H1 (cell line): ENCODE results near the gene KCNE4. TPM values are rescaled to one million over a fixed set of nuclear protein-coding genes. Genes with fewer than 3 reads are reported as not detected.

Source experiments
- CTCF ChIA-PET: fragments of 300-600 bp; sonication (Branson Sonifier 250); formaldehyde crosslinking; loops from one replicate; lab custom pipeline; 2021; ENCODE audit not compliant: partially characterized antibody; lab: Charles Lee
- POLR2A ChIA-PET: fragments of 300-600 bp; sonication (Branson Sonifier 250); formaldehyde crosslinking; loops from one replicate; lab custom pipeline; 2021; ENCODE audit warnings: inconsistent platforms; ENCODE audit not compliant: partially characterized antibody; lab: Charles Lee
- DNase-seq, 2 experiments: peaks; one replicate each; pipeline versions ENCODE4 v3.0.0 to v3.0.0-alpha.2; 2010 to 2022; ENCODE audit warnings: low spot score in 2 of 2, low read depth in 1 of 2, mixed read lengths in 1 of 2
- FAIRE-seq: peaks from 2 replicates; lab custom pipeline; 2011; peaks lifted over from hg19 to GRCh38; lab: Jason Lieb, UNC
- H2AFZ ChIP-seq: 2 replicates; pipeline ENCODE4 v1.8.1; 2012; ENCODE audit warnings: low read length, inconsistent platforms
- H2AK5ac ChIP-seq: 2 replicates; pipeline ENCODE4 v1.6.1; 2013; ENCODE audit warnings: low read depth, low read length
- H2BK120ac ChIP-seq: replicated peaks from 2 replicates; pipeline ENCODE3; 2013; ENCODE audit warnings: low read depth, low read length, inconsistent platforms
- H2BK12ac ChIP-seq: 2 replicates; pipeline ENCODE4 v1.6.1; 2013; ENCODE audit warnings: low read depth, low read length
- H2BK15ac ChIP-seq: 2 replicates; pipeline ENCODE4 v1.6.1; 2013; ENCODE audit warnings: low read length
- H2BK20ac ChIP-seq: 2 replicates; pipeline ENCODE4 v1.6.1; 2013; ENCODE audit warnings: low read length
- H2BK5ac ChIP-seq: 2 replicates; pipeline ENCODE4 v1.6.1; 2013; ENCODE audit warnings: low read depth, low read length
- H3K14ac ChIP-seq: 2 replicates; pipeline ENCODE4 v1.6.1; 2013; ENCODE audit warnings: inconsistent platforms; ENCODE audit not compliant: insufficient read length
- H3K18ac ChIP-seq: 2 replicates; pipeline ENCODE4 v1.6.1; 2013; ENCODE audit warnings: low read length; ENCODE audit errors: extremely low read depth
- H3K23ac ChIP-seq: 2 replicates; pipeline ENCODE4 v1.6.1; 2013; ENCODE audit warnings: inconsistent platforms; ENCODE audit not compliant: insufficient read length
- H3K23me2 ChIP-seq: 2 replicates; pipeline ENCODE4 v1.6.1; 2013; ENCODE audit warnings: low read depth, low read length
- H3K27ac ChIP-seq: 2 replicates; pipeline ENCODE4 v1.6.1; 2011; ENCODE audit warnings: low read depth, low read length, inconsistent platforms
- H3K27me3 ChIP-seq, 4 experiments: replicated peaks in 1 of 4; 1 replicate in 1 of 4; 2 replicates in 3 of 4; pipeline versions ENCODE4 v1.6.1 to v1.8.1; 2011 to 2013; ENCODE audit warnings: low read length in 3 of 4, mild to moderate bottlenecking in 3 of 4, inconsistent platforms in 2 of 4, mixed read lengths in 2 of 4, moderate library complexity in 1 of 4; ENCODE audit not compliant: control insufficient read depth in 3 of 4, insufficient read depth in 3 of 4; ENCODE audit errors: extremely low read depth in 1 of 4
- H3K36me3 ChIP-seq, 4 experiments: 2 replicates each; pipeline versions ENCODE4 v1.6.1 to v1.8.1; 2011 to 2013; ENCODE audit warnings: mild to moderate bottlenecking in 4 of 4, low read length in 3 of 4, moderate library complexity in 2 of 4, control low read depth in 1 of 4, inconsistent platforms in 1 of 4; ENCODE audit not compliant: insufficient read depth in 4 of 4, control insufficient read depth in 2 of 4
- H3K4ac ChIP-seq: replicated peaks from 2 replicates; pipeline ENCODE3; 2013; ENCODE audit warnings: low read length, low read depth, mixed read lengths, inconsistent platforms; ENCODE audit not compliant: insufficient read length
- H3K4me1 ChIP-seq, 4 experiments: replicated peaks in 1 of 4; 1 replicate in 1 of 4; 2 replicates in 3 of 4; pipeline versions ENCODE4 v1.6.1 to v1.8.1; 2011 to 2013; ENCODE audit warnings: low read length in 3 of 4, inconsistent platforms in 2 of 4, mixed read lengths in 1 of 4; ENCODE audit not compliant: insufficient read depth in 4 of 4, control insufficient read depth in 3 of 4
- H3K4me2 ChIP-seq, 2 experiments: 2 replicates each; pipeline versions ENCODE4 v1.6.1 to v1.8.1; 2011 to 2013; ENCODE audit warnings: low read depth in 2 of 2, low read length in 2 of 2, control low read depth in 1 of 2, inconsistent platforms in 1 of 2, mild to moderate bottlenecking in 1 of 2; ENCODE audit not compliant: insufficient read depth in 1 of 2
- H3K4me3 ChIP-seq, 4 experiments: fragments of 200-600, 300-600 bp in 1 of 4; sonication (generic), shearing (Covaris generic), sonication (Bioruptor Twin) in 1 of 4; 2 replicates each; pipeline versions ENCODE4 v1.5.1 to v1.8.1; 2011 to 2016; ENCODE audit warnings: low read length in 4 of 4, low read depth in 3 of 4, control low read depth in 2 of 4, inconsistent platforms in 2 of 4, mild to moderate bottlenecking in 2 of 4, mixed read lengths in 1 of 4, moderate library complexity in 1 of 4; ENCODE audit not compliant: insufficient read depth in 2 of 4; ENCODE audit errors: extremely low read depth in 1 of 4
- H3K56ac ChIP-seq: replicated peaks from 2 replicates; pipeline ENCODE3; 2013; ENCODE audit warnings: low read depth, mild to moderate bottlenecking, mixed read lengths, low read length, inconsistent platforms; ENCODE audit not compliant: insufficient read length
- H3K79me1 ChIP-seq: 2 replicates; pipeline ENCODE4 v1.6.1; 2013; ENCODE audit warnings: low read depth, low read length, control low read depth
- H3K79me2 ChIP-seq, 2 experiments: 2 replicates each; pipeline versions ENCODE4 v1.6.1 to v1.8.1; 2012 to 2013; ENCODE audit warnings: low read length in 2 of 2, mild to moderate bottlenecking in 2 of 2, inconsistent platforms in 1 of 2; ENCODE audit not compliant: insufficient read depth in 2 of 2, control insufficient read depth in 1 of 2
- H3K9ac ChIP-seq, 4 experiments: replicated peaks in 1 of 4; 1 replicate in 1 of 4; 2 replicates in 3 of 4; pipeline versions ENCODE4 v1.6.1 to v1.8.1; 2011 to 2013; ENCODE audit warnings: low read depth in 3 of 4, low read length in 3 of 4, control low read depth in 2 of 4, mild to moderate bottlenecking in 2 of 4, moderate library complexity in 2 of 4, inconsistent platforms in 1 of 4; ENCODE audit errors: extremely low read depth in 1 of 4
- H3K9me3 ChIP-seq, 2 experiments: 2 replicates each; pipeline versions ENCODE4 v1.6.1 to v1.8.1; 2012 to 2013; ENCODE audit warnings: mild to moderate bottlenecking in 2 of 2, moderate library complexity in 2 of 2, control low read depth in 1 of 2, inconsistent platforms in 1 of 2, low read depth in 1 of 2, low read length in 1 of 2, mixed read lengths in 1 of 2; ENCODE audit not compliant: insufficient read depth in 2 of 2
- H4K20me1 ChIP-seq, 2 experiments: replicated peaks in 1 of 2; 2 replicates each; pipeline versions ENCODE3 to v1.8.1; 2011 to 2013; ENCODE audit warnings: inconsistent platforms in 2 of 2, low read length in 2 of 2, mild to moderate bottlenecking in 1 of 2; ENCODE audit not compliant: insufficient read depth in 2 of 2, control insufficient read depth in 1 of 2
- H4K5ac ChIP-seq: 2 replicates; pipeline ENCODE4 v1.6.1; 2013; ENCODE audit warnings: low read length, low read depth, mixed read lengths, inconsistent platforms; ENCODE audit not compliant: insufficient read length
- H4K8ac ChIP-seq: 2 replicates; pipeline ENCODE4 v1.8.0; 2013; ENCODE audit warnings: mild to moderate bottlenecking, moderate library complexity, low read length, inconsistent platforms; ENCODE audit not compliant: insufficient read depth; ENCODE audit errors: extremely low read depth
- H4K91ac ChIP-seq: replicated peaks from 2 replicates; pipeline ENCODE3; 2013; ENCODE audit warnings: low read length, mixed read lengths, inconsistent platforms; ENCODE audit not compliant: insufficient read length
- EZH2 ChIP-seq: fragments of 200-600 bp; sonication (generic); IDR thresholded peaks from 2 replicates; pipeline ENCODE4 v1.7.1; 2012; ENCODE audit warnings: low read depth, mild to moderate bottlenecking, moderate library complexity, low read length, inconsistent platforms; ENCODE audit not compliant: severe bottlenecking
- KDM1A ChIP-seq: fragments of 200-600, 300-600 bp; sonication (generic); IDR thresholded peaks from 2 replicates; pipeline ENCODE4 v1.7.1; 2016; ENCODE audit warnings: mild to moderate bottlenecking, low read length, borderline replicate concordance
- SP4 ChIP-seq: IDR thresholded peaks from 2 replicates; pipeline ENCODE4 v1.6.1; 2012; ENCODE audit warnings: low read length, inconsistent platforms
- SUZ12 ChIP-seq: fragments of 200-600 bp; sonication (generic); IDR thresholded peaks from 2 replicates; pipeline ENCODE4 v1.6.1; 2012; ENCODE audit warnings: mild to moderate bottlenecking, inconsistent platforms, low read length, moderate library complexity, mixed read lengths
- WGBS, 2 experiments: shearing (Covaris generic) in 1 of 2; methylation state at CpG; one replicate each; pipeline versions ENCODE4 v1.1.6 to v1.1.7; 2013 to 2015; ENCODE audit warnings: low lambda C conversion rate in 2 of 2, mixed read lengths in 2 of 2, inconsistent platforms in 1 of 2, low coverage in 1 of 2, missing lambda C conversion rate in 1 of 2; ENCODE audit not compliant: insufficient replicate concordance in 2 of 2, insufficient coverage in 1 of 2, insufficient read length in 1 of 2; ENCODE audit errors: extremely low coverage in 1 of 2, missing lambda C conversion rate in 1 of 2; 5-methylcytosine and 5-hydroxymethylcytosine counted together
- polyA plus RNA-seq, 7 experiments: library from polyadenylated mRNA; depleted of rRNA in 3 of 7; stranded (reverse) in 5 of 7; unstranded in 2 of 7; fragments of >200 nt in 5 of 7; fragments of 200-250 nt in 2 of 7; gene quantifications; 1 replicate in 5 of 7; 2 replicates in 1 of 7; 4 replicates in 1 of 7; pipeline versions ENCODE4 v1.2.1 to v1.2.3, GENCODE V29; 2011 to 2013; ENCODE audit warnings: missing spikeins in 2 of 7, mixed read lengths in 2 of 7
- total RNA-seq: library from RNA; stranded (reverse); fragmentation: NEBNext Ultra II Directional; extraction: Animal tissue kit (Norgen Biotek cat#: 25700); gene quantifications from 2 replicates; pipeline ENCODE4 v1.2.1, GENCODE V29; 2021

Gene KCNE4
- total and polyA plus RNA-seq, 2 of the 8 experiments (the other 6 are each of a cell fraction or from before 2014, with no cell fraction given): 0.08 to 0.09 TPM

DNA sequence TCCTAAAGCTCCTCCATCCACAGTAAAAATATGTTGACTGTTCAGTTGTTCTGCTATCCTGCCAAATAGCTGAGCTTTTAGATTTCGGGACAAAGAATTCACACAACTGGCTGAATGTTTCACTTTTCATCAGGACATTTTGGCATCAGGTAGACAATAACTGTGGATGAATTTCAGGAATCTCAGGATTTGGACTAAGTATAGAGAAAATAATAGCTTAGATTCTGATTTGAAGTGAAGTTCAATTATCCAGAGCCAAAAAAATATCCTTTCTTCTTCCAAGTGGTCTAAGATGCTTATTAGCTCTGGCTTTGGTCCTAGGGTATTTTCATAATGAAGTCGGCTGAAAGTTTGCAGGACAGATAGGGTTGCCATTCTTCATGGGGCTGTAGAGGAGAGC is 16.1 kb downstream of the KCNE4 start:
- DNase-seq (no peak), FAIRE-seq (no peak)
- Histone ChIP-seq H3K79me1 (no peaks in the 10 kb centered on the region), H2BK12ac (no peak overlapping the region), H3K4me3 (no peak overlapping the region), H3K27me3 (no peaks in the 10 kb centered on the region), H2AK5ac (no peak overlapping the region), H3K4me1 (peaks cover 0 to 3% (median 0%) of the 10 kb centered on the region in 4 experiments; a peak in 2 of 7 replicates), H2BK120ac (no peak overlapping the region), H4K91ac (no peak overlapping the region), H4K20me1 (no peaks in the 10 kb centered on the region), H3K56ac (no peak overlapping the region), H3K4me2 (no peak overlapping the region), H2AFZ (no peak overlapping the region), H3K27ac (no peak overlapping the region), H4K5ac (no peak overlapping the region), H3K9ac (no peak overlapping the region), H4K8ac (no peak overlapping the region), H3K4ac (no peak overlapping the region), H3K14ac (no peak overlapping the region), H3K18ac (no peak overlapping the region), H3K36me3 (no peaks in the 10 kb centered on the region), H3K9me3 (no peaks in the 10 kb centered on the region), H2BK20ac (no peak overlapping the region), H3K23me2 (no peaks in the 10 kb centered on the region), H2BK15ac (no peak overlapping the region), H3K23ac (no peak overlapping the region), H3K79me2 (no peaks in the 10 kb centered on the region), H2BK5ac (no peak overlapping the region)
- ChIA-PET CTCF (interaction anchor here (0.6 to 1.5 kb wide), 4 partner anchors 10 to 100 kb away, joined by 3 to 4 read pairs (median 3); no protein-coding TSS in a partner anchor), POLR2A (no interaction called here)
- 95% methylated on average over 2 of the region's 2 CpGs; no CpG with 5 or more reads in 1 of the 2 experiments for WGBS, 2 experiments
- no peak for TF ChIP-seq SUZ12
- no peak for TF ChIP-seq EZH2
- no peak for TF ChIP-seq SP4
- TF ChIP-seq KDM1A: no peak
